PC-9 (cell line): Measurements from ENCODE around the gene ELOVL1.

Experiments used
- EZH2 ChIP-seq: fragments of 200-600 bp; sonication (generic); IDR thresholded peaks from 2 replicates; pipeline ENCODE4 v1.8.0; 2017; ENCODE audit warnings: antibody characterized with exemption, low read depth
- TF ChIP-seq, protein P1 (sequence below): fragments of 200-600 bp; sonication (generic); conservative IDR thresholded peaks from 2 replicates; pipeline ENCODE4 v1.6.1; 2017; ENCODE audit warnings: mixed run types, antibody characterized with exemption, mild to moderate bottlenecking, moderate library complexity

DNA sequence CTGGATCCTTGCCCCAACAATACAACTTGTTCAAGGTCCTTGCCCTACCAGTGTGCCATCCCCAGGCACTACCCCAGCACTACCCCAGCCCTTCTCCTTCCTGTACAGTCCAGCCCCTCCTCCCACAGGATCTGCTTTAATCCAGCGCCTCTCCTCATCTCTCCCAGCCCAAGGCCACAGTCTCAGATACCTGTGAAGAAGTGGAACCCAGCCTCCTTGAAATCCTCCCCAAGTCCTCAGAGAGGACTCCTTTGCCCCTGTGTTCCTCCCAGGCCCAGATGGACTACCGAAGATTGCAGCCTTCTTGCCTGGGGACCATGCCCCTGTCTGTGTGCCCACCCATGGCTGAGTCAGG lies 15.5 kb downstream of the ELOVL1 start:
- TF ChIP-seq, protein P1, sequence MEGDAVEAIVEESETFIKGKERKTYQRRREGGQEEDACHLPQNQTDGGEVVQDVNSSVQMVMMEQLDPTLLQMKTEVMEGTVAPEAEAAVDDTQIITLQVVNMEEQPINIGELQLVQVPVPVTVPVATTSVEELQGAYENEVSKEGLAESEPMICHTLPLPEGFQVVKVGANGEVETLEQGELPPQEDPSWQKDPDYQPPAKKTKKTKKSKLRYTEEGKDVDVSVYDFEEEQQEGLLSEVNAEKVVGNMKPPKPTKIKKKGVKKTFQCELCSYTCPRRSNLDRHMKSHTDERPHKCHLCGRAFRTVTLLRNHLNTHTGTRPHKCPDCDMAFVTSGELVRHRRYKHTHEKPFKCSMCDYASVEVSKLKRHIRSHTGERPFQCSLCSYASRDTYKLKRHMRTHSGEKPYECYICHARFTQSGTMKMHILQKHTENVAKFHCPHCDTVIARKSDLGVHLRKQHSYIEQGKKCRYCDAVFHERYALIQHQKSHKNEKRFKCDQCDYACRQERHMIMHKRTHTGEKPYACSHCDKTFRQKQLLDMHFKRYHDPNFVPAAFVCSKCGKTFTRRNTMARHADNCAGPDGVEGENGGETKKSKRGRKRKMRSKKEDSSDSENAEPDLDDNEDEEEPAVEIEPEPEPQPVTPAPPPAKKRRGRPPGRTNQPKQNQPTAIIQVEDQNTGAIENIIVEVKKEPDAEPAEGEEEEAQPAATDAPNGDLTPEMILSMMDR, result no peak
- TF ChIP-seq EZH2, result no peak
